HG02943 (cell line): ENCODE results near the gene TMEM150C.

Experiments
- ATAC-seq: cut with Tn5 transposase; IDR thresholded peaks from one replicate; pipeline ENCODE4 v1.9.1; 2021; ENCODE audit warnings: mild to moderate bottlenecking, low read depth, moderate library complexity; ENCODE audit not compliant: unreplicated experiment

TMEM150C gene

GRCh38 chr4:82519776-82520175 is 42.0 kb downstream of the TMEM150C start:
- no peak for ATAC-seq

- no peak for ATAC-seq
Measured at GRCh38 chr4:82519072-82519471, 42.7 kb downstream of the TMEM150C start.

- ATAC-seq = no peak
Measured at GRCh38 chr4:82517043-82517442, 44.7 kb downstream of the TMEM150C start.

- no peak for ATAC-seq
Measured at GRCh38 chr4:82515705-82516104, 46.1 kb downstream of the TMEM150C start.

GRCh38 chr4:82513382-82513781 is 48.4 kb downstream of the TMEM150C start:
- ATAC-seq = no peak

GRCh38 chr4:82510216-82510615 is 51.6 kb downstream of the TMEM150C start:
- ATAC-seq = no peak

GRCh38 chr4:82508806-82509428 is 52.9 kb downstream of the TMEM150C start:
- no peak for ATAC-seq

- no peak for ATAC-seq
Measured at GRCh38 chr4:82508011-82508410, 53.8 kb downstream of the TMEM150C start.

GRCh38 chr4:82501154-82501442 is 60.7 kb downstream of the TMEM150C start:
- no peak for ATAC-seq

- ATAC-seq = no peak
Measured at GRCh38 chr4:82500435-82501153, 61.2 kb downstream of the TMEM150C start.

GRCh38 chr4:82499738-82500434 is 61.9 kb downstream of the TMEM150C start:
- ATAC-seq = no peak

- ATAC-seq = no peak
Measured at GRCh38 chr4:82496349-82496748, 65.4 kb downstream of the TMEM150C start.

- no peak for ATAC-seq
Measured at GRCh38 chr4:82495666-82496065, 66.1 kb downstream of the TMEM150C start.

- ATAC-seq = no peak
Measured at GRCh38 chr4:82493721-82494425, 67.9 kb downstream of the TMEM150C start.

GRCh38 chr4:82491251-82491960 is 70.4 kb downstream of the TMEM150C start:
- no peak for ATAC-seq

GRCh38 chr4:82489987-82490386 is 71.8 kb downstream of the TMEM150C start:
- ATAC-seq = no peak

GRCh38 chr4:82489076-82489475 is 72.7 kb downstream of the TMEM150C start:
- ATAC-seq = no peak

GRCh38 chr4:82484996-82485783 is 76.6 kb downstream of the TMEM150C start:
- no peak for ATAC-seq

- ATAC-seq = no peak
Measured at GRCh38 chr4:82482387-82482786, 79.4 kb downstream of the TMEM150C start.

- ATAC-seq = no peak
Measured at GRCh38 chr4:82481506-82481840, 80.3 kb downstream of the TMEM150C start.
